HCT116 (cell line): ENCODE results near the gene OR2V2.

ENCODE experiments used
- CTCF ChIP-seq, 3 experiments: fragments of 200-600 bp in 1 of 3; sonication (generic) in 1 of 3; IDR thresholded peaks in 2 of 3; conservative IDR thresholded peaks in 1 of 3; 2 replicates each; pipeline ENCODE4 v1.5.1; 2012 to 2017; ENCODE audit warnings: low read depth in 2 of 3, low read length in 2 of 3, antibody characterized with exemption in 1 of 3, borderline replicate concordance in 1 of 3, control low read depth in 1 of 3, mild to moderate bottlenecking in 1 of 3, mixed read lengths in 1 of 3, mixed run types in 1 of 3, moderate library complexity in 1 of 3; ENCODE audit not compliant: insufficient read depth in 1 of 3
- POLR2A ChIP-seq: IDR thresholded peaks from 2 replicates; pipeline ENCODE4 v1.7.0; 2011; ENCODE audit warnings: borderline replicate concordance; ENCODE audit not compliant: insufficient read depth, insufficient read length; ENCODE audit errors: extremely low read depth
- POLR2AphosphoS5 ChIP-seq: IDR thresholded peaks from 2 replicates; pipeline ENCODE4 v1.6.1; 2011; ENCODE audit warnings: mild to moderate bottlenecking, low read depth, low read length, moderate library complexity
- SRF ChIP-seq: IDR thresholded peaks from 2 replicates; pipeline ENCODE4 v1.6.1; 2012; ENCODE audit warnings: low read depth
- ZNF274 ChIP-seq: fragments of 200-500 bp; sonication (Bioruptor generic); IDR thresholded peaks from 2 replicates; pipeline ENCODE4 v1.6.1; 2014; ENCODE audit warnings: mild to moderate bottlenecking, low read depth, low read length, inconsistent platforms
- TF ChIP-seq, protein P1 (sequence below): IDR thresholded peaks from 2 replicates; pipeline ENCODE4 v1.6.1; 2012; ENCODE audit warnings: low read depth

GRCh38 chr5:181142054-181142453, 5.3 kb upstream of the OR2V2 start:
- no peak for TF ChIP-seq POLR2AphosphoS5
- TF ChIP-seq CTCF (IDR thresholded peaks at IDR 0.05 in 2 of 3, conservative IDR thresholded peaks at IDR 0.05 in 1 of 3; ENCODE audit: borderline replicate concordance in 1 of 3, insufficient read depth in 1 of 3, low read depth in 2 of 3, low read length in 2 of 3) = no peak
- TF ChIP-seq, protein P1, sequence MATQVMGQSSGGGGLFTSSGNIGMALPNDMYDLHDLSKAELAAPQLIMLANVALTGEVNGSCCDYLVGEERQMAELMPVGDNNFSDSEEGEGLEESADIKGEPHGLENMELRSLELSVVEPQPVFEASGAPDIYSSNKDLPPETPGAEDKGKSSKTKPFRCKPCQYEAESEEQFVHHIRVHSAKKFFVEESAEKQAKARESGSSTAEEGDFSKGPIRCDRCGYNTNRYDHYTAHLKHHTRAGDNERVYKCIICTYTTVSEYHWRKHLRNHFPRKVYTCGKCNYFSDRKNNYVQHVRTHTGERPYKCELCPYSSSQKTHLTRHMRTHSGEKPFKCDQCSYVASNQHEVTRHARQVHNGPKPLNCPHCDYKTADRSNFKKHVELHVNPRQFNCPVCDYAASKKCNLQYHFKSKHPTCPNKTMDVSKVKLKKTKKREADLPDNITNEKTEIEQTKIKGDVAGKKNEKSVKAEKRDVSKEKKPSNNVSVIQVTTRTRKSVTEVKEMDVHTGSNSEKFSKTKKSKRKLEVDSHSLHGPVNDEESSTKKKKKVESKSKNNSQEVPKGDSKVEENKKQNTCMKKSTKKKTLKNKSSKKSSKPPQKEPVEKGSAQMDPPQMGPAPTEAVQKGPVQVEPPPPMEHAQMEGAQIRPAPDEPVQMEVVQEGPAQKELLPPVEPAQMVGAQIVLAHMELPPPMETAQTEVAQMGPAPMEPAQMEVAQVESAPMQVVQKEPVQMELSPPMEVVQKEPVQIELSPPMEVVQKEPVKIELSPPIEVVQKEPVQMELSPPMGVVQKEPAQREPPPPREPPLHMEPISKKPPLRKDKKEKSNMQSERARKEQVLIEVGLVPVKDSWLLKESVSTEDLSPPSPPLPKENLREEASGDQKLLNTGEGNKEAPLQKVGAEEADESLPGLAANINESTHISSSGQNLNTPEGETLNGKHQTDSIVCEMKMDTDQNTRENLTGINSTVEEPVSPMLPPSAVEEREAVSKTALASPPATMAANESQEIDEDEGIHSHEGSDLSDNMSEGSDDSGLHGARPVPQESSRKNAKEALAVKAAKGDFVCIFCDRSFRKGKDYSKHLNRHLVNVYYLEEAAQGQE = no peak
- no peak for TF ChIP-seq SRF
- TF ChIP-seq POLR2A = no peak
- TF ChIP-seq ZNF274 = no peak
